ENCODE measurements around the gene PROSER3.
A peak's percentile ranks its signal among the peaks of the same experiment; 100 is the strongest.

The PROSER3 gene

DNA sequence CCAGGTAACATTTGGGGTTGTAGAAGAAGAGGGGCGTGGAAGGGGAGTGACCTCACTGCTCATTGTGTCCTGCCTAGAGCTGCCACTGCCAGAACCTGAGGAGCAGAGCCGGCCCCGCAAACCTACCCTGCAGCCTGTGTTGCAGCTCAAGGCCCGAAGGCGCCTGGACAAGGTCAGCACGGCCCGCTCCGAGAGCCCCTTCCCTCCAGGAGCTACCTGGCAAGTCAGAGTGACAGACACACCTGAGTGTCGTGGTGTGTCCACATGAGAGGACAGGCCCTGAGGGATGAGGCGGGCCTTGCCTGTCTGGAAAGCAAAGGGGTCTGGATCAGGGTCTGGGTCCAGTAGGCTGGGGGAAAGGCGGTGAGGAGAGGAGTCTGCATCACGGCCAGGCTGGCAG lies 33.4 kb upstream of the PROSER3 start:
- no peak overlapping the region for H3K27ac ChIP-seq
- TF ChIP-seq ZFX (IDR thresholded peaks at IDR 0.05; ENCODE audit: borderline replicate concordance) = no peak
- TF ChIP-seq, protein P1, sequence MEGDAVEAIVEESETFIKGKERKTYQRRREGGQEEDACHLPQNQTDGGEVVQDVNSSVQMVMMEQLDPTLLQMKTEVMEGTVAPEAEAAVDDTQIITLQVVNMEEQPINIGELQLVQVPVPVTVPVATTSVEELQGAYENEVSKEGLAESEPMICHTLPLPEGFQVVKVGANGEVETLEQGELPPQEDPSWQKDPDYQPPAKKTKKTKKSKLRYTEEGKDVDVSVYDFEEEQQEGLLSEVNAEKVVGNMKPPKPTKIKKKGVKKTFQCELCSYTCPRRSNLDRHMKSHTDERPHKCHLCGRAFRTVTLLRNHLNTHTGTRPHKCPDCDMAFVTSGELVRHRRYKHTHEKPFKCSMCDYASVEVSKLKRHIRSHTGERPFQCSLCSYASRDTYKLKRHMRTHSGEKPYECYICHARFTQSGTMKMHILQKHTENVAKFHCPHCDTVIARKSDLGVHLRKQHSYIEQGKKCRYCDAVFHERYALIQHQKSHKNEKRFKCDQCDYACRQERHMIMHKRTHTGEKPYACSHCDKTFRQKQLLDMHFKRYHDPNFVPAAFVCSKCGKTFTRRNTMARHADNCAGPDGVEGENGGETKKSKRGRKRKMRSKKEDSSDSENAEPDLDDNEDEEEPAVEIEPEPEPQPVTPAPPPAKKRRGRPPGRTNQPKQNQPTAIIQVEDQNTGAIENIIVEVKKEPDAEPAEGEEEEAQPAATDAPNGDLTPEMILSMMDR (IDR thresholded peaks at IDR 0.05) = no peak

DNA sequence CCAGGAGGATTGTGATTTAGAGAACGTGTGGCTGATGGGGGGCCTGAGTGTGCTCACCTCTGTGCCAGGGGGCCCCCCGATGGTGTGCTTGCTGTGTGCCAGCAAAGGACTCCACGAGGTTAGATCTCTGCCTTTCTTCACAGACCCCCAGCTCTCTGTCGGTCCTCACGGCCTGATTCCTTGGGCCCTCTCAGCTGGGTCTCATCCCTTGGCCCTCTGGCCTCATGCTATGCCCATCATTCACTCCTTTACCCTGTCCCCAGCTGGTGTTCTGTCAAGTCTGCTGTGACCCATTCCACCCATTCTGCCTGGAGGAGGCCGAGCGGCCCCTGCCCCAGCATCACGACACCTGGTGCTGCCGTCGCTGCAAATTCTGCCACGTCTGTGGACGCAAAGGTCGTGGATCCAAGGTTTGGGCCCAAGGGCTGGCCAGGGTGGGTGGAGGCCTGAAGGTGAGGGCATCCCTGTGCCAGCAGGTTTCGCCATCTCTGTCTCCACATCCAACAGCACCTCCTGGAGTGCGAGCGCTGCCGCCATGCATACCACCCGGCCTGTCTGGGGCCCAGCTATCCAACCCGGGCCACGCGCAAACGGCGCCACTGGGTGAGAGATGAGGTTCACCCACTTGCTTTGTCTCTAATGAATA lies 32.6 kb upstream of the PROSER3 start:
- H3K27ac ChIP-seq = no peak overlapping the region
- no peak for TF ChIP-seq ZFX (IDR thresholded peaks at IDR 0.05; ENCODE audit: borderline replicate concordance)
- TF ChIP-seq, protein P1 (IDR thresholded peaks at IDR 0.05) = no peak

DNA sequence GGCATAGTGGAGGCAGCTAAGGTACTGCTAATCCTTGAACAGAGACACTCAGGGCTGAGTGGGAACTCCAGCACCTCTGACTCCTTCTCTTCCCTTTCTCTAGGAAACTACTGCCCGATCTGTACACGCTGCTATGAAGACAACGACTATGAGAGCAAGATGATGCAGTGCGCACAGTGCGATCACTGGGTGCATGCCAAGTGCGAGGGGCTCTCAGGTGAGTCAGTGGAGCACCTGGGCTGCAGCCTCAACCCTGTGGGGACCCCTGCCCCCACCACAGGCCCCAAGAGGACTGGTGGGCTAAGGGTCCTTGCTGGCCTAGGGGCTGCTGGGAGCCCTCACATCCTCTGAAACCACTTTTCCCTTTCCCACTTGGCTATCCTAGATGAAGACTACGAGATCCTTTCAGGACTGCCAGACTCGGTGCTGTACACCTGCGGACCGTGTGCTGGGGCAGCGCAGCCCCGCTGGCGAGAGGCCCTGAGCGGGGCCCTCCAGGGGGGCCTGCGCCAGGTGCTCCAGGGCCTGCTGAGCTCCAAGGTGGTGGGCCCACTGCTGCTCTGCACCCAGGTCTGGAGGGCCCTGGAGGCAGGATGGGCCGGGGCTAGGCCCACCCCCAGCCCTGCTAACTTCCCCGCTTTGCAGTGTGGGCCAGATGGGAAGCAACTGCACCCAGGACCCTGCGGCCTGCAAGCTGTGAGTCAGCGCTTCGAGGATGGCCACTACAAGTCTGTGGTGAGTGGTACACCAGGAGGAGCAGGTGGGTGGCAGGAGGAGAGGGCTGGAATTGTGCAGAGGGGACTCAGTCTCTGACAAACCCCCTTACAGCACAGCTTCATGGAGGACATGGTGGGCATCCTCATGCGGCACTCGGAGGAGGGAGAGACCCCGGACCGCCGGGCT lies 30.7 kb upstream of the PROSER3 start:
- H3K27ac ChIP-seq = no peak overlapping the region
- TF ChIP-seq, protein P1 (IDR thresholded peaks at IDR 0.05) = no peak
- no peak for TF ChIP-seq ZFX (IDR thresholded peaks at IDR 0.05; ENCODE audit: borderline replicate concordance)

DNA sequence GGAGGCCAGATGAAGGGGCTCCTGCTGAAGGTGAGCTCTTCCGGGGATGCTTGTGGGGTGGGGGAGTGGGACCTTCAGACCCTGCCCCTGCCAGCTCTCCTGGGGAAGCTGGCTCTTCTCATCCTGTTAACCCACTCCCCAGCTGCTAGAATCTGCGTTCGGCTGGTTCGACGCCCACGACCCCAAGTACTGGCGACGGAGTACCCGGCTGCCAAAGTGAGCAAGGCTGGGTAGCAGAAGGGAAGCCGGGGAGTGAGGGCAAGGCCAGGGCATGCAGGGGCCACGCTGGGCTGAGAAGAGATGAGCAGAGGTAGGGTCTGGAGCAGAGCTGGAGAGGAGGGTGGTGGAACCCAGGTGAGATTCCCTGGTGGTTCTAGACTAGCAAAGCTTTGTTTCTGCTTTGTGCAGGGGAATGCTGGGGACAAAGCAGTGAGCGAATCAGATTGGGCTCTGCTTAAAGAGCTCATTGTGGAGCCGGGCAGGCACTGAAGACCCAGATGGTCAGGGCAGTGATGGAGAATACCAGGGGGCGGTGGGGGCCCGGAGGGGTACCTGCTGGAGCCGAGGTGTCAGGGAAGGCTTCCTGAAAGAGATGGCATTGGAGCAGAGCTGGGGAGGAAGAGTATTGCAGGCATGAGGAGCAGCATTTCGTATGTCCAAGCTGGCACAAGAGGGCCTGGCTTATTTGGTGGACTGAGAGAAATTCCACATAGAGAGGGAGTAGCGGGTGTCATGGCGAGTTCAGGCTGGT lies 29.8 kb upstream of the PROSER3 start:
- no peak overlapping the region for H3K27ac ChIP-seq
- TF ChIP-seq ZFX (IDR thresholded peaks at IDR 0.05; ENCODE audit: borderline replicate concordance) = no peak

DNA sequence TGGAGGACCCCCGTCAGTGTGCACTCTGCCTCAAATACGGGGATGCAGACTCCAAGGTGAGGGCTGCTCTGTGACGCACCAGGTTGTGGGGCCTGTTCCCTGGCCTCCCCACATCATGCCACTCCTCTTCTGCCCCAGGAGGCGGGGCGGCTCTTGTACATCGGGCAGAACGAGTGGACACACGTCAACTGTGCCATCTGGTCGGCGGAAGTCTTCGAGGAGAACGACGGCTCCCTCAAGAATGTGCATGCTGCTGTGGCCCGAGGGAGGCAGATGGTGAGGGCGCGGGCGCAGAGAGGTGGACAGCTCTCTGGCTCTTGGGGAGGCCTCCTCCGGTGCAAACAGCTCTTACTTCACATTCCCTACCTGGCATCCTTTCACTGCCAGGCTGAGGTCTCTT lies 29.0 kb upstream of the PROSER3 start:
- no peak overlapping the region; the same call in 1 of the 2 replicates for H3K27ac ChIP-seq
- no peak for TF ChIP-seq ZFX (IDR thresholded peaks at IDR 0.05; ENCODE audit: borderline replicate concordance)
- TF ChIP-seq, protein P1 (IDR thresholded peaks at IDR 0.05) = no peak

DNA sequence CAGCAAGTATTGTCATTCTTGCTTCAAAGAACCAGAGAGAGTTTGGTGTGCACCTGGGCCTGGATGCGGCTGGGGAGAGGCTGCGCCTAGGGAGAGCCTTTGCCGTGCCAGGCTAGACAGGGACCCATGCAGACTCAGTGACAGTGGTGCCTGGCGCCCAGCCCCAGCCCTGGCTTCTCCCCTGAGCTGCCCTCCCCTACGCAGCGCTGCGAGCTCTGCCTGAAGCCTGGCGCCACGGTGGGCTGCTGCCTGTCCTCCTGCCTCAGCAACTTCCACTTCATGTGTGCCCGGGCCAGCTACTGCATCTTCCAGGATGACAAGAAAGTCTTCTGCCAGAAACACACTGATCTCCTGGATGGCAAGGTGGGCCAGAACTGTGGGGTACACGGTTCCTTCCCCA lies 28.2 kb upstream of the PROSER3 start:
- TF ChIP-seq, protein P1 (IDR thresholded peaks at IDR 0.05) = no peak
- TF ChIP-seq ZFX (IDR thresholded peaks at IDR 0.05; ENCODE audit: borderline replicate concordance) = no peak
- peak overlapping the region; percentile 63; the same call in 1 of the 2 replicates for H3K27ac ChIP-seq

DNA sequence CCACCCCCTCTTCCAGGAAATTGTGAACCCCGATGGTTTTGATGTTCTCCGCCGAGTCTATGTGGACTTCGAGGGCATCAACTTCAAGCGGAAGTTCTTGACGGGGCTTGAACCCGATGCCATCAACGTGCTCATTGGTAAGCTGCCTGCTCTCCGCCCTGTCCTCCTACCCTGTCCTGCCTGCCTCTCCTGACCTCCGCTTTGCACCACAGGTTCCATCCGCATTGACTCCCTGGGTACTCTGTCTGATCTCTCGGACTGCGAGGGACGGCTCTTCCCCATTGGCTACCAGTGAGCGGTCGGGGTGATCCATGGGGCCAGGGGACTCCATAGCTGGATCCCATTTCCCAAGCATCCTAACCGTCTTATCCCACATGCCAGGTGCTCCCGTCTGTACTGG lies 27.6 kb upstream of the PROSER3 start:
- peak overlapping the region; percentile 63 for H3K27ac ChIP-seq
- no peak for TF ChIP-seq ZFX (IDR thresholded peaks at IDR 0.05; ENCODE audit: borderline replicate concordance)
- TF ChIP-seq, protein P1 (IDR thresholded peaks at IDR 0.05) = no peak
